HepG2 (cell line): Measurements from ENCODE around the gene DAB1.

Experiments used
- HMGXB4 ChIP-seq, 2 experiments: sonication (generic) in 1 of 2; formaldehyde crosslinking in 1 of 2; IDR thresholded peaks; 2 replicates each; pipeline versions ENCODE4 v1.4.0 to v1.6.1; 2018 to 2020; ENCODE audit warnings: missing genetic modification reagents in 2 of 2, borderline replicate concordance in 1 of 2, low read depth in 1 of 2, mild to moderate bottlenecking in 1 of 2, missing biosample characterization in 1 of 2
- KDM3A ChIP-seq: IDR thresholded peaks from 2 replicates; pipeline ENCODE4 v1.6.1; 2018; ENCODE audit warnings: low read depth, missing compliant biosample characterization
- TF ChIP-seq, protein P1 (sequence below): sonication (generic); formaldehyde crosslinking; IDR thresholded peaks from 2 replicates; pipeline ENCODE4 v1.5.0; 2020; ENCODE audit warnings: mild to moderate bottlenecking, missing genetic modification reagents, moderate library complexity

DNA sequence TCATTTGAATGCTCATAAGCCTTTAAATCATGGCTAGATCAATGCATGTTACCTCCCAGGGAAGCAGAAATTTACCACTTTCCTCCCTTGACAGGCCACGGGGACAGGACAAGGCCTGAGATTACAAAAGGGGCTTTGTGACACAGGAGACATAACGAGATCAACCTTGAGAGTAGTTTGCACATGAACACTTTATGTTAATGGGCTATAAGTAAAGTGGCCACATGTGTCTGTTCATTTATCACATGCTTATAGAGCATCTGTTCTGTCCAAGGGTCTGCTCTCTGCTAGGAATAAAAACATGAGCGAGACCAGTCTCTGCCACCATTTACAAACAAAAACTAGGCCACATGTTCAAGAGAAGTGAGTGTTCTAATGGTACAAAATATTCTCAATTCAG lies 314.0 kb downstream of the DAB1 start:
- TF ChIP-seq, protein P1, sequence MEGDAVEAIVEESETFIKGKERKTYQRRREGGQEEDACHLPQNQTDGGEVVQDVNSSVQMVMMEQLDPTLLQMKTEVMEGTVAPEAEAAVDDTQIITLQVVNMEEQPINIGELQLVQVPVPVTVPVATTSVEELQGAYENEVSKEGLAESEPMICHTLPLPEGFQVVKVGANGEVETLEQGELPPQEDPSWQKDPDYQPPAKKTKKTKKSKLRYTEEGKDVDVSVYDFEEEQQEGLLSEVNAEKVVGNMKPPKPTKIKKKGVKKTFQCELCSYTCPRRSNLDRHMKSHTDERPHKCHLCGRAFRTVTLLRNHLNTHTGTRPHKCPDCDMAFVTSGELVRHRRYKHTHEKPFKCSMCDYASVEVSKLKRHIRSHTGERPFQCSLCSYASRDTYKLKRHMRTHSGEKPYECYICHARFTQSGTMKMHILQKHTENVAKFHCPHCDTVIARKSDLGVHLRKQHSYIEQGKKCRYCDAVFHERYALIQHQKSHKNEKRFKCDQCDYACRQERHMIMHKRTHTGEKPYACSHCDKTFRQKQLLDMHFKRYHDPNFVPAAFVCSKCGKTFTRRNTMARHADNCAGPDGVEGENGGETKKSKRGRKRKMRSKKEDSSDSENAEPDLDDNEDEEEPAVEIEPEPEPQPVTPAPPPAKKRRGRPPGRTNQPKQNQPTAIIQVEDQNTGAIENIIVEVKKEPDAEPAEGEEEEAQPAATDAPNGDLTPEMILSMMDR = no peak
- TF ChIP-seq KDM3A (CRISPR knock-in tag) = no peak
- no peak for TF ChIP-seq HMGXB4 (CRISPR knock-in tag; IDR thresholded peaks at IDR 0.05; ENCODE audit: borderline replicate concordance in 1 of 2, low read depth in 1 of 2)
